ENCODE data around the gene ERN2.

The ERN2 gene

DNA sequence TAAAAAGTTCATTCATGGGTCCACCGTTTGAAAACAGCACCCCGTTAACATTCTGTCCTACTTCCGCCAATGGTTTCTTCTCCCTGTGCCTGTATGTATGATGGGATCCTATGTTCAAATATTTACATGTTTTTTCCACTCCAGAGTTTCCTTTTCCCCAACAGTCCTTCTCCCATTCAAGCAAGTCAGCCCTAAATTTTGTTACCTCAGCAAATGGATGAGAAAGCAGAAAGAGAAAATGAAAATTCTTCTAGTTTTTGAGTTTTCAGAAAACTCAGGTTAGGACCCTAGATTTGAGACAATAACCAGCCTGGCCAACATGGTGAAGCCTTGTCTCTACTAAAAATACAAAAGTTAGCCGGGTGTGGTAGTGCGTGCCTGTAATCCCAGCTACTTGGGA, 3.5 kb upstream of the ERN2 start:
- no peak for DNase-seq

DNA sequence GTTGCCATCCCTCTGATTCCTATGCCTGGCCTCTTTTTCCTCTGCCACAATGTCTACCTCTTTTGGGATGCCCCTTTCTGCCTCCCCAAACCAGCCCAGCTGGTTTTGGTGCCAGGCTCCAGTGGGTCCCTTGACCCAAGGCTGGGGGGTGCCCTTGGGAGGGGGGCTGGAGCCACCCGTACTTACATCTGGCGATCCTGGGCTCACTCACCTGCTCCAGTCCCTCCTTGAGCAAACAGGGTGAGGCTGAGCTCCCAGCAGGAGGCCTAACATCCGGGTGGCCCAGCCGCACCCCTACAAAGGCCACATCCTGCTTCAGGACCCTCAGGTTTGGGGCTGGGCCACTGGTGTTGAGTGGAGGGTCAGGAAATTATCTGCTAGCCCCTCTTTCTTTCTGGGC, 1.2 kb downstream of the ERN2 start:
- DNase-seq: no peak

DNA sequence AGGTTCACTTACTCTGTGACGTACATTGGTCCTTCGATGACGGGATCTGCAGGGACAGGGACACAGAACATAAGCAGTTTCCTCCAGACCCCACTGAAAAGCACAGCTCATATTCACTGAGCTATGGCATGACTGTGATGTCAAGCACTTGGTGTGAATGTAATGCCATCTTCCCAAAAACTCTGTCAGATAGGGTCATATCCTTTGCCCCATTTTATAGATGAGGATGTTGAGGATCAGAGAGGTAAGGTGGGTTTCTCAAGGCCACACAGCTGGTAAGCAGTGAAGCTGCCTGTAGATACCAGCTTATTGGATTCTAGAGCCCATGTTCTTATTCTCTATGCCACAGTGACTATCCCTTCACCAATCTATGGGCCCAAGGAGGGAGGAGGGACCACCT, 2.5 kb downstream of the ERN2 start:
- no peak for DNase-seq

DNA sequence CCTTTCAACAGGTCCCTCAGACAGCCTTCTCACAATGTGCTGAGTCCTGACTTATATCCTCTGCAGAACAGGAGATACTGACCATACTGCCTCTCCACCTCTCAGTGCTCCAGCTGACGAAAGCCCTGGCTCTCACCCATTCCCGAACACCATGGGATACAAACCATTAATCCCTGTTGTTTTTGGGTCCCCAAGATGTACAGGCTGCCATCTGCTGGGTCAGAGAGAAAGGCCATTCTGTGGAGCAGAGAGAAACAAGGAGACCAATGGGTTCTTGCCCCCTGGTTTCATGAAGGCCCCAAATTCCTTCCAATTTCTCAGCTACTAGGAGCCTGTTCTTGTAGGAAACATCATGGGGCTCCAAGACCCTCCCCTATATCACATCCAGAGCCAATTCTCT, 3.0 kb downstream of the ERN2 start:
- DNase-seq: no peak

DNA sequence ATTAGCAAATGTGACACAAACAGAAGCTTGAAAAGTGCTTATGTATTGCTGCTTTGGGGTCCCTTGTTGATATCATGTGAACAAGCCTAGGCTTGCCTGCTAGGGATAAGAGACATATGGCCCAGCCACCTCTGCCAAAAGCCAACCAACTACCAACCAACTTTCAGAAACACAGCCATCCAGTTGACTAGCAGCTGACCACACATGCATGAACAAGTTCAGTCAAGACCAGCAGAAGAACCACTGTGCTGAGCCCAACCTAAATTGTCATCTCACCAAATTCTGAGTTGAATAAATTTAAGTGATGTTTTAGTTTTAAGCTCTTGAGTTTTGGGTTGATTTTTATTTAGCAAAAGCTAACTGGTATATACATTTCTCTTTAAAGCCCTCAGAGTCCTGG, 3.5 kb downstream of the ERN2 start:
- DNase-seq: no peak

DNA sequence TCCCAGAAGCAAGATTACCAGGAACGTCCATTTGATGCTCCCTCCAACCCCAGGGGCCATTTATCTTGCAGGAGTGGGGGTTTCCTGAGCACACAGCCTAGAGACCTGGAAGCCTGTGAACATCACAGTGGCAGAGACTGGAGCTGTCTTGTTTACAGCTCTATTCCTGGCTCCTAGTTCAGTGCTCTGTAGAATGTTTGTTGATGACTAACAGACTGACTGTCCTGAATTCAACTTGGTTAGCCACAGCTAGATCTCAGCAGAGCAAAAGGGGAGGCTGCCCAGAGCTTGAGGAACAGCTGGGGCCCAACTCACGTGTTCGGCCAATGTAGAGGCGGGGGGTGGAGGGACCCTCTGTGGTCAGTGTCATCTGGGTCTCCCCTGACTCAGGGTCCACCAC, 6.6 kb downstream of the ERN2 start:
- no peak for DNase-seq

DNA sequence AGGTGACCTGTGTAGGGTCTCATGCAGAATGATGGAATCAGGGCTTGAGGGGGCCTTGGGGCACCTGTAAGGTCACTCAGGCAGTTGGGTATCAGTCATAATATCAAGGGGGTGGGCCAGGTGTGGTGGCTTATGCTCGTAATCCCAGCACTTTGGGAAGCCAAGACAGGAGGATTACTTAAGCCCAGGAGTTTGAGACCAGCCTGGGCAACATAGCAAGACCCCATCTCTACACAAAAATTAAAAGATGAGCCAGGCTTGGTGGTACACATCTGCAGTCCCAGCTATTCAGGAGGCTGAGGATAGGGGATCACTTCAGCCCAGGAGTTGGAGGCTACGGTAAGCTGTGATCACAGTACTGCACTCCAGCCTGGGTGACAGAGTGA, 7.5 kb downstream of the ERN2 start:
- DNase-seq: no peak

DNA sequence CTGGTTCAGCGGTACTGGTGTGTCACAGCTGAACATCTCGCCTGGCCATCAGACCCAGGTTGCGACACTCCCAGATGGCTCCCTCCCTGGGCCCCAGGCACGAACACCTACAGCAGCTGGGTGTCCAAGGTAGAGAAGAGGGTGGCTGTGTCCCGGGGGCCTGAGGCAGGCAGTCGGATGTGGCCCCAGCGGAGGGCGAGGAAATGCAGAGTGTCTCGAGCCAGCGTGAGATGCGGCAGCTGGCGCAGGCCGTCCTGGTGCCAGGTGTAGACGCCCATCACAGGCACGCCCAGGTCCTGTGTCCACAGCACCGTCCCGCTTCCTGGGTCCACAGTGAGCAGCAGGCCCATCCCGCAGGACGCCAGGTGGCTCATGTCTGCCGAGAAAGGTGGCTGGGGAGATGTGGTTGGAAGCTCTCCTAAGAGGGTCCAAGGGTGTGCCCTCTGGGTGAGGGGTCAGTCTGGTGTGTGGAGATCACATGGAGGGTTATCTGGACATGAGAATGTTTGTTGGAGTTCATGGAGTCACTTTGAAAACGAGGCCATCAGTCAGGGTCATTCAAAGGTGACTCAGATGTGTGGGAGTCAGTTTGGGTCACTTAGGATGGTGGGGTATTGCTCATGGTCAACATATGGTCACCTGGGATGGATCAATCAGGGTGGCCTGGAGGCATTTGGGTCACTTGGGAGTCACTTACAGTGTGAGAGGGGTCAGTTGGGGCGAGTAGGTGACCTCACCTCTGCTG, 8.1 kb downstream of the ERN2 start:
- no peak for DNase-seq

DNA sequence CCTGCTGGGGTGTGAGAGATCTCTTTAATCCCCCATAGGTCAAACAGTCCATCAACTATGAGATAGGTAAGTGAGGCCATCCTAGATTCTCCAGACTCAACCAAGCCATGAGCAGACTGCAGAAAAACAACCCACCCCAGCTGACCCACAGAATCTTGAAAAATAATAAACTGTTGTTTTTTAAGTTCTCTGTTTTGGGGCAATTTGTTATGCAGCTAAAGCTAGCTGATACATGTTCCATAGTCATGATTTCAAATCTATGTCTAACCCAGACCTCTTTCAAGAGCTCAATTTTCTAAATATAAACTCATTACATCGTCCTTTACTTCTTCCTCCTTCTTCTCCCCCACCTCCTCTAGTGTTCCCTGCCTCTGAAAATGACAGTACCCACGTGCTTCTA, 10.1 kb downstream of the ERN2 start:
- DNase-seq: no peak

DNA sequence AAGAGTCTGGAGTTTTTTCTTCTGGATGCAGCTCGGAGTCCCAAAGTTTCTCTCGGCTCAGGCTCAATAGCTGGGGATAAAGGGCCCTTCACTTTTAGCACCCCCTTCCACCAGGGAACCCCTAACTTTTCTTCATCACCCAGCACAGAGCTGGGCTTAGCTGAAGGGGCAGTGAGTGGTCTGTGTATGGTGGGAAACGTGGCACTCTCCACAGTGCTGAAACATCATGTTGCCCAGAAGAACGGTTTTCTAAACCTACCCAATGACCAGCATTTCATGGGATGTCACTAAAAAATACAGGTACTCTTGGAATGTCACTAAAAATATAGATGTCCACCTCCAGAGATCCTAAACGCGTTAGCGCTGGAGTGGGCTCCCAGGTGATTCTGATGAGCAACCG, 12.0 kb downstream of the ERN2 start:
- no peak for DNase-seq

DNA sequence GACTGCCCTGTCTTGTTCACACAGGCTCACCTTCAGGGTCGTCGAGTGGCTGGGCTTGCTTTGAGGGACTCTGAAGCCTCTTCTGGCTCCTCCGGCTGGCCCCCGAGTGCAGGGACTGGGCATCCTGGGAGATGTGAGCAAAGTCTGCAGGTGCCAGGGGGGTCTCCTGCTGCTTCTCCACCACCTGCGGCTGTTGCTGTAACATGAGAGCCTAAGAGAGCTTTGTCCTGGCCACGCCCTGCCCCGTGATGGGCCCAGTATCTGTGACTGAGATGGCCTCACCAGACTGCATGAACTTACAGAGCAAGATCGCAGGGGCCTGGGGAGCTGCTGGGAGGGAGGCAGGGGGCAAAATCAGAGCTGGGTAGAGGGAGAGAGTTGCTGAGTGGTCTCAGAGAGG, 12.5 kb downstream of the ERN2 start:
- DNase-seq: no peak

DNA sequence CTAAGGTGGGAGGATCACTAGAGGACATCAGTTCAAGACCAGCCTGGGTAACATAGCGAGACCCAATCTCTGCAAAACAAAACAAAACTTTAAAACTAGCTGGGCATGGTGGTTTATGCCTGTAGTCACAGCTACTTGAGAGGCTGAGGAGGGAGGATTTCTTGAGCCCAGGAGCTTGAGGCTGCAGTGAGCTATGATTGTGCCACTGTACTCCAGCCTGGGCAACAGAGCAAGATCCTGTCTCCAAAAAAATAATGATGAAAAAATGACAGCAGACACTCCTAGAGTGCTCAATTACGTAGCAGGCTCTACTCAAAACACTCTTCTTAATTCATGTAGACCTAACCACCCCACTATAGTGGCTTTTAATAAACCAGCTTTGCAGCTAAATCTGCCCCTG, 12.9 kb downstream of the ERN2 start:
- no peak for DNase-seq

DNA sequence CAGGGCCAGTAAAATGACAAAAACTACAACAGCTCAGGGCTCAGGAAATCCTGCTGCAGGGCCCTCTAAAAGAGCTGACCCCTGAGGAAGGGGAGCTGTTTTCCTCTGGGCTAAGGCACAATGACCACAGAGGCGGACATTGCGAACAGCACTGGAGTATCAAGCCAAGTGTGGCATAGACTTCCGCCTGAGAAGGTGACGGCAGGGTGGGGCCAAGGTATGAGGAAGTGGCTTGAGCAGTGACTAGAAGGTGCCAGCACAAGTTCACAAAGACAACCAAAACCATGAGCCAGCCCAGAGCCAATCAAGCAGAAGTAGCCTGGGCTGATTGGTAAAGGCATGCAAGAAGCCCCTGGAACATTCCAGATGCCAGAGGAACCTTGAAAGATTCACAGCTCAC, 13.9 kb downstream of the ERN2 start:
- no peak for DNase-seq

DNA sequence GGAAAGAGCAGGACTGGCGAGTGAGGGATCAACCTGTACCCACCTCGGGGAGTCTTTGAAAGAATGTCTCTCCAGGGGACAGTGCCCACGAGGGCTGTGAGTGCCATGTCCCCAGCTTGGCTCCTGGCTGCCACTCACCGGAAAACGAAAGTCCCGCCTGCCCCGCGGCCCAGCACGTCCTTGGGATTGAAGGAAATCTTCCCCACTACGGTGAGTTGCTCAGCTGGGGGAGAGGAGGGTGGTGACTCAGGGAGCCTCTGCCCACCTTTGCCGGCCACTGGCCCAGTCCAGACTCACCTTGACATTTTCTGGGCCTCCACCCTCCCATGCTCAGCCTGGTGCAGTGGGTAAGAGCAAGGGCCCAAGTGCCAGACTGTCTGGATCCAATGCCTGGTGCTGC, 17.3 kb downstream of the ERN2 start:
- DNase-seq: no peak

DNA sequence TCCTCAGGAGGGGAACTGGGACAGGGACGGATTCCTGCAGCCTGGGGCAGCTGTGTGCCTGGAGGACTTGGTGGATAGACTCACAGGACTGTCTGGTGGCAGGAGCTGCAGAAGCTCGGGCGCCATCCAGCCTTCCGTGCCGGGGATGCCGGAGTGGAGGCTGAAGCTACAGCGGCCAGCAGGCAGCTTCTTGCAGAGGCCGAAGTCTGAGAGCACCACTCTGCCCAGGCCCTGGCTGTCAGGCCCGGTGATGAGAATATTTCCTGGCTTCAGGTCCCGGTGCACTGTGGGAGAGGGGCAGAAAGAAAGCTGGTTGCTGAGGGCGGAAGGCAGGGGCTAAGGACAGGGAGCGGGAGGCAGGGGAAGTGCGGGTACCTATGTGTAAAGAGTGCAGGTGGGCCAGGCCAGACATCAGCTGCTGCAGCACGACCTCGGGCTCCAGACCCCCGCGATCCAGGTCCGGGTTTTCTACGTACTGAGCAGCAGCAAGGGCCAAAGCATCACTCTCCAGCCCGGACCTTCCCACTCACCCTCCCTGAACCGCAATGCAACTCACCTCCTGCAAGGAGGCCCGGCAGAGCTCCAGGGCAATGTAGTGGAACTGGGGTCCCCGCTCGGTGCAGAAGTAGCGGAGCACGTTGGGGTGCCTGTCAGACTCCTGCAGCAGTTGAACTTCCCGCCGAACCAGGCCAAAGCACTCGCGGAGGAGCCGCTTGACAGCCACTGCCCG, 18.2 kb downstream of the ERN2 start:
- no peak for DNase-seq

DNA sequence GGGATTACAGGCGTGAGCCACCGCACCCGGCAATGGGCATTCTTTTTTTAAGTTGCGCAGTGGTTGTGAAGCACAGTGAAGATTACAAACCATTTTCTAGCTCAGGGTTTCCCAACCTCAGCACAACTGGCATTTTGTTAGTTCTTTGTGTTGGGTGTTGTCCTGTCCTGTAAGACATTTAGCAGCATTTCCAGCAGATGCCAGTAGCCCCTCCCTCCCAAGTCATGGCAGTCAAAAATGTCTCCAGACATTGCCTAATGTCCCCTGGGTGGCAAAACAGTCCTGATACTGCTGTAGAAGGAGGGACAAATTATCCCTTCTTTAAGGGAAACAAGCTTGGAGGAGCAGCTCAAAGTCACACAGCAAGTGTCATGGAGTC, 18.8 kb downstream of the ERN2 start:
- no peak for DNase-seq

DNA sequence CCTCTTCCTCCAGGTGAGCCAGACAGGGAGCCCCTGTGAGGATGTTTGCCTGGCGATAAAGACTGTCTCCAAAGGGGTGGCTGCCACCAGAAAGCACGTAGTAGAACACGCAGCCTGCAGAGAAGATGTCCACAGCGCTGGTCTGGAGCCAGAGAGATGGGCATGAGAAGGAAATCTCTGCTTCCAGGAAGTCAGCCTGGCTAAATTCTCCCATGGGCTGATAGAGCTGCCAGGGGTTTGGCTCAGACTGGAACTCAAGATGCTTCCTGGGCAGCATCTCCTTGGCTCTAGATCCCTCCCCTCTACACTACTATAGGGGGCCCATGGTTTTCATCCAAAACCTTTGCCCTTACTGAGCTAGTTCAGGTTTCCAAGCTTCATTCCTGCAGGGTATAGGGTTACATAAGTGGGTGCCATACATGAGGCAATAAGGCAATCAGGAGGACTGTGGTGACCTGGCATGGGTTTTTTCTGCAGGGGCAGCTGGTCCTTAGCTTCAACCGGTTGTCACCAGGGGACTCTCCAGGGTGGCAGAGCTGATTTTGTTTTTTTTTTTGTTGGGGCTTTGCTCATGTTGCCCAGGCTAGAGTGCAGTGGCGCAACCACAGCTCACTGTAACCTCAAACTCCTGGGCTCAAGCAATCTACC, 20.7 kb downstream of the ERN2 start:
- no peak for DNase-seq

DNA sequence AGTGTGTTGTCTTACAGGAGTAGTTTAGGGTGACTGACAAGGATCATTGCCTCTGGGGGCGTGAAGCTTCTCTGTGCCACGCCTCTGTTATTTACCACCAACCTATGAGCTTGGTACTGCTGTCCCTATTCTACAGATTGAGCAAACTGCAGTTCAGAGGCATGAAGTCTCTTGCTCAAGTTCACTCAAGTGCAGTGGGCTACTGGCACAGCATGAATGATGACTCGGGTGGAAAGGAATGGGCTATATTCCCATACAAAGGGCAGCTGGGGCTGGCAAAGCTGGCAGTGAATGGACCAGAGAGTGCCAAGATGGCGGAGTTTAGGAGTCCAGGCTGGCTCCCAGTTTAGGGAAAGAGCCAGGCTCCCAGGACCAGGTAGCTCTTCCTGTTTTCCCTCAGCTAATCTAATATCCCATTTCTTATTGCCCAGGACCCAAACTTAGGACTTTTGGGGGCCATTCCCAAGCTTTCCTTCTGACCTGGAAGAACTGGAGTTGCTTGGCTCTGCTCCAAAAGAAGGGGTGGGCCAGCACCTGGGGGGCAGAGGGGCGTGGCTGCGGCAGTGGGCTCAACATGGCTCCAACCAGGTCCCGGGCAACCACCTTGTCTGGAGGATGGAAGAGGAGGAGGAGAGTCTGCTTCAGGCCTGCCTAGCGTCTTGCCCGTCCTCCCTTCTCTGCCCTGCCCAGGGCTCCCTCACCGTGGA, 21.4 kb downstream of the ERN2 start:
- no peak for DNase-seq

DNA sequence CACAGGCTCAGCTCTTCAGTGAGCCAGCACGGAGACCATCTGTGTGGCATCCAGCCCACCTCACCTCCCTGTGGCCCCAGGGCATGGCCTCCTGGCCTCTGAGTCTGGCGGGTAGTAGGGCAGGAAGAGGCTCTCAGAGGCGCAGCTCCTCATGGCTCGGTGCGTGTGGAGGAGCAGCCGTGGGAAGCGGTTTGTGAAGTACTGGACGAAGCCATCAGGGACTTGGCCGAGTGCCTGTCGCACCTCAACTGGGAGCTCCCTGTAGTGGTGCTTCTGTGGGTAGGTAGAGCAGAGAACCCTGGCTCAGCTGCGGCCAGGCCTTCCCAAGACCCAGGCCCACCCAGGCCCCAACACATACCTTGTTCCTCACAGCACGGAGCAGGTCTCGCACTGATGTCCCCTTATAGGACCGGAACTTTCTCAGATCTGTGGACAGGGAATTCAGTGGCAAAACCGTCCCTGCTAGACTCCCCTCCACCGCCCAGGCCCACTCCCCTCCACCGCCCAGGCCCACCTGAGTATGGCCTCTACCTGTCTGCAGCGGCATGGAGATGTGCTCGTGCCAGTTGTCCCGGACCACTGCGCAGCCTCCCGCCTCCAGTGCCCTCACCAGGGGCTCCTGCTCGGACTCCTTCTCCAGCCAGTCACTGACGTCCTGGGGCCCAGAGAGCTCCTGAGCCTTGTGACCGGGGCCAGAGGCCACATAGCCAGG, 22.1 kb downstream of the ERN2 start:
- DNase-seq: no peak

DNA sequence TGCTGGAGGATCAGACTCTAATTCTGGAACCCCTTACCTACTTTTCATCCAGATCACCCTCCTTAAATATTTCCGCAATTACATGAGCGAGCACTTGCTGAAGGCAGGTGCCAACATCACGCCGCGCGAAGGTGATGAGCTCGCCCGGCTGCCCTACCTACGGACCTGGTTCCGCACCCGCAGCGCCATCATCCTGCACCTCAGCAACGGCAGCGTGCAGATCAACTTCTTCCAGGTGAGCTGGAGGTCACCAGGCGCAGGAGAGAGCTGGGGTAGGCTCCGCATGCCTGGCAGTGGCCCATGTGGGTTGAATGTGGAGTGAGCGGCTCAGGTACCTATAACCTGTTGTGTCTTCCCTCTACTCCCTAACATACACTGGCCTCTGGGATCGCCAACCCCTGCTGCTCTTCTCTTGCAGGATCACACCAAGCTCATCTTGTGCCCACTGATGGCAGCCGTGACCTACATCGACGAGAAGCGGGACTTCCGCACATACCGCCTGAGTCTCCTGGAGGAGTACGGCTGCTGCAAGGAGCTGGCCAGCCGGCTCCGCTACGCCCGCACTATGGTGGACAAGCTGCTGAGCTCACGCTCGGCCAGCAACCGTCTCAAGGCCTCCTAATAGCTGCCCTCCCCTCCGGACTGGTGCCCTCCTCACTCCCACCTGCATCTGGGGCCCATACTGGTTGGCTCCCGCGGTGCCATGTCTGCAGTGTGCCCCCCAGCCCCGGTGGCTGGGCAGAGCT, 23.4 kb downstream of the ERN2 start:
- no peak for DNase-seq

DNA sequence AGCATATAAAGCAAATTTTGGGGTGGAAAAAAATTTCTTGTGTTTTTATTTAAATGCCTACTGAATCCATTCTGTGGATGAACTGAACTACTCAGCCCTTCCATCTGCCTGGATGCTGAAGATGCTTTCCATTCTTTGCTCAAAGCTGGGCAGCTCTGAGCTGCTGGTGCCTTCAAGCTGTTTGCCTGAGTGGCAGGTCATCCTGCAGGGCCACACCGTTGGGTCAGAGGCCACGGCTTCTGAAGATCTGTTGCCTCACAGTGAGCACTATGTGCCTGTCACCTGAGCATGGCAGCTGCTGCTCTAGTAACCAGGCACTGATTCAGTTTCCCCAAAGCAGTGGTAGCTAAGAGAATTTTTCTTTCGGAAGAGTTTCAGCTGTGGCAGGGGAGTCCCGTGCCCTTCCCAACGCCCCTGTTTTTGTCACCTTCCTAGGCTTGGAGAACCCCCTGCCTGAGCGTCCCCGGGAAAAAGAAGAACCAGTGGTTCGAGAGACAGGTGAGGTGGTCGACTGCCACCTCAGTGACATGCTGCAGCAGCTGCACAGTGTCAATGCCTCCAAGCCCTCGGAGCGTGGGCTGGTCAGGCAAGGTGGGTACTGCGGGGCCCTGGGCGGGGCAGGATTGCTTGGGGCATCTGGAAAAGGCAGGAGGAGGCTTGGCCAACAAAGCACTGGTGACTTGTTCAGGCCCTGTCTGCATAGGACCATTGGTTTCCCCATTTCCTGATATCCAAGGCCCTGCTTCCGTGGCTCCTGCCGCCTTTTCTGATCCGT, 25.8 kb downstream of the ERN2 start:
- DNase-seq: no peak

DNA sequence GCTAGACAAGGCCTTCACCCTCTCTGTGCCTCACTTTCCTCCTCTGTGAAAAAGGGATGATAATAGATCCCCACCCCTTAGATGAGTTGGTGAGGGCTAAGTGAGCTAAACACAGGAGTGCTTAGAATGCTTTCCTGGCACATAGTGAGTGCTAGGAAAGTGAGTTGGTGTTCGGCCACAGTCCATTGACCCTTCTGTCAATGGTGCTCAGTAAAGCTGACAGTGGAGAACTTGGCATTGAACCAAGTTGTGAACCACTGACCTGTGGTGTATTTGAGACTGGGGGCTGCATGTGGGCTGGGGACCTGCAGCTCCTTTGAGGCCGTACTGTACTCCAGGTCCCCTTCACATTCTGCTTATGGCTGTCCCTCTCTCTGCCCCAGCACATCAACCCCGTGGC, 29.5 kb downstream of the ERN2 start:
- no peak for DNase-seq

All from stimulated activated CD4-positive, alpha-beta T cell treated with anti-CD3 and anti-CD28 coated beads, Interleukin-15, amount 100 ng/mL, for 24 hours (primary cell).